Measurements from ENCODE around the gene C19orf81.

Gene C19orf81

GRCh38 chr19:50702158-50702870 lies 53.1 kb downstream of the C19orf81 start:
- DNase-seq (ENCODE audit: insufficient read length, low spot score), result no peak
- no peak for TF ChIP-seq CTCF (IDR thresholded peaks at IDR 0.05; ENCODE audit: insufficient read depth, missing control alignments)
- no peak for FAIRE-seq

- no peak for DNase-seq (ENCODE audit: insufficient read length, low spot score)
- no peak for FAIRE-seq
- TF ChIP-seq CTCF (IDR thresholded peaks at IDR 0.05; ENCODE audit: insufficient read depth, missing control alignments), result no peak
Observed at GRCh38 chr19:50702871-50703829, 53.9 kb downstream of the C19orf81 start.

- no peak for FAIRE-seq
- no peak for DNase-seq (ENCODE audit: insufficient read length, low spot score)
- peak; percentile 43 for TF ChIP-seq CTCF (IDR thresholded peaks at IDR 0.05; ENCODE audit: insufficient read depth, missing control alignments)
Observed at GRCh38 chr19:50703915-50704796, 54.9 kb downstream of the C19orf81 start.

- TF ChIP-seq CTCF (IDR thresholded peaks at IDR 0.05; ENCODE audit: insufficient read depth, missing control alignments), result peak; percentile 34
- FAIRE-seq (no peak), DNase-seq (ENCODE audit: insufficient read length, low spot score) (peak; percentile 84)
Observed at GRCh38 chr19:50705422-50706019, 56.3 kb downstream of the C19orf81 start.

- DNase-seq (ENCODE audit: insufficient read length, low spot score), result no peak
- no peak for TF ChIP-seq CTCF (IDR thresholded peaks at IDR 0.05; ENCODE audit: insufficient read depth, missing control alignments)
- no peak for FAIRE-seq
Observed at GRCh38 chr19:50706387-50706786, 57.1 kb downstream of the C19orf81 start.

GRCh38 chr19:50708179-50708879 lies 59.1 kb downstream of the C19orf81 start:
- FAIRE-seq (no peak), DNase-seq (ENCODE audit: insufficient read length, low spot score) (no peak)
- no peak for TF ChIP-seq CTCF (IDR thresholded peaks at IDR 0.05; ENCODE audit: insufficient read depth, missing control alignments)

Data from D721Med (cell line).